ENCODE data around the gene ADCY6. TPM values are rescaled to one million over a fixed set of nuclear protein-coding genes. Genes with fewer than 3 reads are reported as not detected.

Gene ADCY6
- total and polyA plus RNA-seq, 2 of the 4 experiments (the other 2 are of a cell fraction), result 18.5 to 34.4 TPM

DNA sequence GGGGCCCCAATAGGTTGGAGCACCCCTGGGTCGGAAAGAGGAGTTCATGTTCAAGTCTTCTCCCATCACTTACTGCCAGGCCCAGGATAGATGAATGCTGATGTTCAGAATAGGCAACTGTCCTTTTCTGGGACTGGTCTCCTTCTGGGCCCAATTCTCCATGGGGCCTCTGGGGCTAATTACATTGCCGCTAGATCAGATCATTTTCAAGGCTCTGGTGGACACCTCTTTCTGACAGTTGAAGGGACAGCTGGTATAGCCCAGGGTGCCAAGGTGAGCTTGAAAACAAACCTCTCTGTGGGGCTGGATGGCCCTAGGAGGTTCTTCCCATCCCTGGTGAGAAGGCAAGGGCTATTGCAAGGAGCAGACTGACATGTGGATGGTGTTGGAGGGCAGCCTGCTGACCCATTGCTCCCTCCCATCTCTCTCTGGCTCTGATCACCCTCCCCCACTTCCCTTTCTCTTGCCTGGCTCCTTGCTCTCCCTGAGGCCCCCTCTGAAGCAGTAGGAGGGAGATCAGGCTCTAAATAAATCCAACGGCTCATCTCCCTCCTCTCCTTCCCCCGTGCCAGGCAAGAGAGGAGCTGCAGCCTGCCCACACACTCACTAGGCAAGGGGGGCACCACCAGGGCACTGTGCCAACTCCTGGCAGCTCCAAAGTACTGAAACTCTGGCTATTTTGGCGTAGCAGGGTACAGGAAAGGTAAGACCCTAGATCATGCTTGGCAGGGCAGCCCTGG lies 31.3 kb upstream of the ADCY6 start:
- in situ Hi-C loops (cut with MboI; ENCODE audit: low sequenced_read_pairs), result no loop called here
- no peak overlapping the region for H4K91ac ChIP-seq (ENCODE audit: insufficient read depth, low read depth, low read length)
- no peak for DNase-seq
- H4K20me1 ChIP-seq (ENCODE audit: insufficient read depth, low read length), result peaks cover 12% of the 10 kb centered on the region
- no peak overlapping the region for H3K27ac ChIP-seq (ENCODE audit: insufficient read depth, low read length)
- H2AK5ac ChIP-seq (ENCODE audit: low read depth, low read length), result no peak overlapping the region
- no peak overlapping the region for H2BK120ac ChIP-seq (ENCODE audit: low read depth, low read length)
- no TSS peak for BruUV-seq (replicated peaks)
- no peak overlapping the region for H2BK5ac ChIP-seq (ENCODE audit: low read depth, low read length, poor library complexity, severe bottlenecking)
- no peaks in the 10 kb centered on the region for H3K27me3 ChIP-seq (ENCODE audit: control insufficient read depth, insufficient read depth, low read length)
- H3K9me3 ChIP-seq (ENCODE audit: control insufficient read depth, insufficient read depth, low read length), result no peaks in the 10 kb centered on the region
- H3K23ac ChIP-seq (ENCODE audit: low read depth, low read length), result no peak overlapping the region
- intact Hi-C loops (cut with micrococcal nuclease), result no loop called here
- ATAC-seq (ENCODE audit: low read depth), result no peak
- H3K36me3 ChIP-seq (ENCODE audit: control insufficient read depth, insufficient read depth, low read length), result peaks cover 22% of the 10 kb centered on the region
- H3K4me1 ChIP-seq (ENCODE audit: control insufficient read depth, insufficient read depth, low read length), result peaks cover 18% of the 10 kb centered on the region
- H3K4me2 ChIP-seq (ENCODE audit: low read depth, low read length), result no peak overlapping the region; the same call in 1 of the 2 replicates
- POLR2A ChIA-PET (ENCODE audit: unreplicated experiment), result interaction anchor here (0.8 kb wide), 1 partner anchor 9 kb away, joined by 3 read pairs; no protein-coding TSS in a partner anchor
- peaks cover 16% of the 10 kb centered on the region for H3K9me1 ChIP-seq (ENCODE audit: insufficient read depth, low read length)
- H3K18ac ChIP-seq (ENCODE audit: low read depth, low read length), result no peak overlapping the region
- H3K4me3 ChIP-seq (ENCODE audit: insufficient read depth, low read depth, low read length), result no peak overlapping the region
- WGBS, 2 experiments (ENCODE audit: extremely low coverage in 2 of 2, insufficient read length in 1 of 2), result no CpG with 5 or more reads among the region's 5 CpGs
- TF ChIP-seq, protein P1, sequence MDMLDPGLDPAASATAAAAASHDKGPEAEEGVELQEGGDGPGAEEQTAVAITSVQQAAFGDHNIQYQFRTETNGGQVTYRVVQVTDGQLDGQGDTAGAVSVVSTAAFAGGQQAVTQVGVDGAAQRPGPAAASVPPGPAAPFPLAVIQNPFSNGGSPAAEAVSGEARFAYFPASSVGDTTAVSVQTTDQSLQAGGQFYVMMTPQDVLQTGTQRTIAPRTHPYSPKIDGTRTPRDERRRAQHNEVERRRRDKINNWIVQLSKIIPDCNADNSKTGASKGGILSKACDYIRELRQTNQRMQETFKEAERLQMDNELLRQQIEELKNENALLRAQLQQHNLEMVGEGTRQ (IDR thresholded peaks at IDR 0.05; ENCODE audit: low read depth, low read length), result no peak
- TF ChIP-seq FOS (IDR thresholded peaks at IDR 0.05; ENCODE audit: low read depth, low read length) (no peak), CHD1 (IDR thresholded peaks at IDR 0.05; ENCODE audit: low read depth, low read length) (no peak), RCOR1 (IDR thresholded peaks at IDR 0.05; ENCODE audit: insufficient replicate concordance, low read length) (no peak), MAFK (IDR thresholded peaks at IDR 0.05; ENCODE audit: low read depth, low read length) (no peak), MXI1 (IDR thresholded peaks at IDR 0.05; ENCODE audit: borderline replicate concordance, low read depth, low read length) (no peak), MAZ (IDR thresholded peaks at IDR 0.05; ENCODE audit: borderline replicate concordance, low read depth, low read length) (no peak), POLR2A (IDR thresholded peaks at IDR 0.05; ENCODE audit: low read depth, low read length) (no peak), SMC3 (IDR thresholded peaks at IDR 0.05; ENCODE audit: low read depth, low read length) (no peak), CEBPB (IDR thresholded peaks at IDR 0.05; ENCODE audit: low read depth, low read length) (no peak)
- TF ChIP-seq, protein P2, sequence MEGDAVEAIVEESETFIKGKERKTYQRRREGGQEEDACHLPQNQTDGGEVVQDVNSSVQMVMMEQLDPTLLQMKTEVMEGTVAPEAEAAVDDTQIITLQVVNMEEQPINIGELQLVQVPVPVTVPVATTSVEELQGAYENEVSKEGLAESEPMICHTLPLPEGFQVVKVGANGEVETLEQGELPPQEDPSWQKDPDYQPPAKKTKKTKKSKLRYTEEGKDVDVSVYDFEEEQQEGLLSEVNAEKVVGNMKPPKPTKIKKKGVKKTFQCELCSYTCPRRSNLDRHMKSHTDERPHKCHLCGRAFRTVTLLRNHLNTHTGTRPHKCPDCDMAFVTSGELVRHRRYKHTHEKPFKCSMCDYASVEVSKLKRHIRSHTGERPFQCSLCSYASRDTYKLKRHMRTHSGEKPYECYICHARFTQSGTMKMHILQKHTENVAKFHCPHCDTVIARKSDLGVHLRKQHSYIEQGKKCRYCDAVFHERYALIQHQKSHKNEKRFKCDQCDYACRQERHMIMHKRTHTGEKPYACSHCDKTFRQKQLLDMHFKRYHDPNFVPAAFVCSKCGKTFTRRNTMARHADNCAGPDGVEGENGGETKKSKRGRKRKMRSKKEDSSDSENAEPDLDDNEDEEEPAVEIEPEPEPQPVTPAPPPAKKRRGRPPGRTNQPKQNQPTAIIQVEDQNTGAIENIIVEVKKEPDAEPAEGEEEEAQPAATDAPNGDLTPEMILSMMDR (conservative IDR thresholded peaks at IDR 0.05; ENCODE audit: low read depth, low read length), result no peak
- TF ChIP-seq, protein P3, sequence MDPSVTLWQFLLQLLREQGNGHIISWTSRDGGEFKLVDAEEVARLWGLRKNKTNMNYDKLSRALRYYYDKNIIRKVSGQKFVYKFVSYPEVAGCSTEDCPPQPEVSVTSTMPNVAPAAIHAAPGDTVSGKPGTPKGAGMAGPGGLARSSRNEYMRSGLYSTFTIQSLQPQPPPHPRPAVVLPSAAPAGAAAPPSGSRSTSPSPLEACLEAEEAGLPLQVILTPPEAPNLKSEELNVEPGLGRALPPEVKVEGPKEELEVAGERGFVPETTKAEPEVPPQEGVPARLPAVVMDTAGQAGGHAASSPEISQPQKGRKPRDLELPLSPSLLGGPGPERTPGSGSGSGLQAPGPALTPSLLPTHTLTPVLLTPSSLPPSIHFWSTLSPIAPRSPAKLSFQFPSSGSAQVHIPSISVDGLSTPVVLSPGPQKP (IDR thresholded peaks at IDR 0.05; ENCODE audit: borderline replicate concordance, low read depth, low read length), result no peak
- H2BK20ac ChIP-seq (ENCODE audit: low read depth, low read length), result no peak overlapping the region
- no peak overlapping the region for H2AFZ ChIP-seq (replicated peaks; ENCODE audit: low read length, poor library complexity)
- H4K5ac ChIP-seq (ENCODE audit: low read depth, low read length), result no peak overlapping the region
- CTCF ChIA-PET, result no interaction called here
- no peak overlapping the region for H3K14ac ChIP-seq (replicated peaks; ENCODE audit: low read depth, low read length)
- dilution Hi-C loops (cut with HindIII; ENCODE audit: low sequenced_read_pairs, unreplicated experiment), result no loop called here
- H4K8ac ChIP-seq (ENCODE audit: low read depth in 2 of 2, low read length in 2 of 2), result no peak overlapping the region
- no peak overlapping the region for H3K9ac ChIP-seq (ENCODE audit: low read depth, low read length)
- H2AK9ac ChIP-seq (replicated peaks; ENCODE audit: low read depth, low read length, poor library complexity), result no peak overlapping the region
- no peak overlapping the region for H3K4ac ChIP-seq (ENCODE audit: low read depth, low read length)
- no peak overlapping the region for H2BK15ac ChIP-seq (ENCODE audit: low read depth, low read length)
- peaks cover 51 to 72% of the 10 kb centered on the region in 2 experiments for H3K79me1 ChIP-seq (ENCODE audit: low read depth in 1 of 2, low read length in 2 of 2)
- no peak overlapping the region for H3K56ac ChIP-seq (ENCODE audit: extremely low read depth, insufficient read depth, low read length)

Data from IMR-90 (cell line).